Brain pericyte (primary cell): Measurements from ENCODE around the gene SERPINE2.

Source experiments
- DNase-seq: peaks from one replicate; pipeline ENCODE4 v3.0.0-alpha.2; 2012; ENCODE audit warnings: low read depth, low spot score

Gene SERPINE2

GRCh38 chr2:224039080-224039769, at the start of gene SERPINE2:
TSS of gene SERPINE2 (minus strand) at chr2:224039286. CDS start at chr2:224001900, 37,386 bp downstream.
- no peak for DNase-seq

GRCh38 chr2:224086226-224086914, 47.3 kb upstream of the SERPINE2 start:
- no peak for DNase-seq

- no peak for DNase-seq
Observed at GRCh38 chr2:224085811-224086210, 46.7 kb upstream of the SERPINE2 start.

GRCh38 chr2:224085246-224085645, 46.2 kb upstream of the SERPINE2 start:
- no peak for DNase-seq

GRCh38 chr2:224084266-224084892, 45.3 kb upstream of the SERPINE2 start:
- no peak for DNase-seq

GRCh38 chr2:224083638-224084037, 44.6 kb upstream of the SERPINE2 start:
- no peak for DNase-seq

- DNase-seq: no peak
Observed at GRCh38 chr2:224078656-224079055, 39.6 kb upstream of the SERPINE2 start.

- no peak for DNase-seq
Observed at GRCh38 chr2:224077773-224078507, 38.9 kb upstream of the SERPINE2 start.

- no peak for DNase-seq
Observed at GRCh38 chr2:224075588-224075987, 36.5 kb upstream of the SERPINE2 start.

GRCh38 chr2:224073676-224074075, 34.6 kb upstream of the SERPINE2 start:
- no peak for DNase-seq

GRCh38 chr2:224072541-224073188, 33.6 kb upstream of the SERPINE2 start:
- no peak for DNase-seq

- DNase-seq: no peak
Observed at GRCh38 chr2:224069172-224069571, 30.1 kb upstream of the SERPINE2 start.

GRCh38 chr2:224063298-224063648, 24.2 kb upstream of the SERPINE2 start:
- no peak for DNase-seq

- DNase-seq: no peak
Observed at GRCh38 chr2:224062481-224063297, 23.6 kb upstream of the SERPINE2 start.

GRCh38 chr2:224060783-224061482, 21.8 kb upstream of the SERPINE2 start:
- DNase-seq: no peak

GRCh38 chr2:224059178-224059577, 20.1 kb upstream of the SERPINE2 start:
- DNase-seq: no peak

- DNase-seq: no peak
Observed at GRCh38 chr2:224058048-224058775, 19.1 kb upstream of the SERPINE2 start.

GRCh38 chr2:224056889-224057288, 17.8 kb upstream of the SERPINE2 start:
- DNase-seq: no peak

- no peak for DNase-seq
Observed at GRCh38 chr2:224055101-224055500, 16.0 kb upstream of the SERPINE2 start.
